H1 (cell line): ENCODE measurements around the gene PNISR. TPM values are rescaled to one million over a fixed set of nuclear protein-coding genes. Genes with fewer than 3 reads are reported as not detected.

Experiments used
- NANOG ChIP-seq: IDR thresholded peaks from 2 replicates; pipeline ENCODE4 v1.6.1; 2011; ENCODE audit warnings: low read length, low read depth, mild to moderate bottlenecking, inconsistent platforms; ENCODE audit not compliant: insufficient read depth, poor library complexity, severe bottlenecking
- ZNF274 ChIP-seq: IDR thresholded peaks from 2 replicates; pipeline ENCODE4 v1.7.0; 2012; ENCODE audit warnings: low read length, borderline replicate concordance; ENCODE audit errors: extremely low read depth
- polyA plus RNA-seq, 7 experiments: library from polyadenylated mRNA; depleted of rRNA in 3 of 7; stranded (reverse) in 5 of 7; unstranded in 2 of 7; fragments of >200 nt in 5 of 7; fragments of 200-250 nt in 2 of 7; gene quantifications; 1 replicate in 5 of 7; 2 replicates in 1 of 7; 4 replicates in 1 of 7; pipeline versions ENCODE4 v1.2.1 to v1.2.3, GENCODE V29; 2011 to 2013; ENCODE audit warnings: missing spikeins in 2 of 7, mixed read lengths in 2 of 7
- total RNA-seq: library from RNA; stranded (reverse); fragmentation: NEBNext Ultra II Directional; extraction: Animal tissue kit (Norgen Biotek cat#: 25700); gene quantifications from 2 replicates; pipeline ENCODE4 v1.2.1, GENCODE V29; 2021

The PNISR gene
- total and polyA plus RNA-seq, 2 of the 8 experiments (the other 6 are each of a cell fraction or from before 2014, with no cell fraction given), result 41.1 to 134 TPM

DNA sequence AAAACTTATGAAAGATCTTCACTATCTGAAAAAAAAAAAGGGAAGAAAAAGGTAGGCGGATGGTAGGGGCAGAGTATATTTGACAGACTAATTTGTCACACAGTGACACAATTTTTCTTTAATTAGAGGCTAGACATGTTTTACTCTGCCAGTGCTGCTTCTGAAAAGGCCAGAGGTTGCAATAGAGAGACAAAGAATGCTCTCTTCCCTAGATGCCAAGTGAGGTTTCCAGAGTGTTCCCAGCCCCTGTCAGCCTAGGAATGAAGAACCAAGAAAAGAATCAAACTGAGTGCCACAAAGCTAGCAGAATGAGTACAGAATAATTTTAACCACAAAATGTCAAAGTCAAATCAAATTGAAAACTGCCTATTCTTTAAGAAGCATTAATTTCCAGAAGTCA is 13.0 kb downstream of the PNISR start (continued):
- no peak for TF ChIP-seq NANOG
- no peak for TF ChIP-seq ZNF274
- TF ChIP-seq, all 59 proteins: peak for 0
